GM12892 (cell line): ENCODE data around the gene OR2Y1. TPM values are rescaled to one million over a fixed set of nuclear protein-coding genes. Genes with fewer than 3 reads are reported as not detected.
"Not testable (repeated sequence)": the region's sequence is repeated elsewhere in the genome, so short reads cannot be mapped to it uniquely, and the experiment has no call there.

Experiments
- DNase-seq: peaks from one replicate; pipeline ENCODE4 v3.0.0; 2011; ENCODE audit not compliant: insufficient read length
- FAIRE-seq: peaks from 2 replicates; lab custom pipeline; 2011; peaks lifted over from hg19 to GRCh38; lab: Jason Lieb, UNC
- POLR2A ChIP-seq: IDR thresholded peaks from 2 replicates; pipeline ENCODE4 v1.6.1; 2011; ENCODE audit warnings: low read depth, low read length, control low read depth
- POLR2AphosphoS5 ChIP-seq: IDR thresholded peaks from 2 replicates; pipeline ENCODE4 v1.6.1; 2011; ENCODE audit warnings: low read depth, low read length, control low read depth
- TAF1 ChIP-seq: IDR thresholded peaks from 2 replicates; pipeline ENCODE4 v1.6.1; 2011; ENCODE audit warnings: low read depth, mild to moderate bottlenecking, control low read depth, low read length, borderline replicate concordance
- polyA plus RNA-seq: library from polyadenylated mRNA; unstranded; fragments of >200 nt; gene quantifications from one replicate; pipeline ENCODE4 v1.2.1, GENCODE V29; 2012; ENCODE audit warnings: missing spikeins, inconsistent platforms; ENCODE audit not compliant: missing spikeins

The OR2Y1 gene
- polyA plus RNA-seq = not detected

- DNase-seq = no peak
- FAIRE-seq = no peak
- no peak for TF ChIP-seq POLR2AphosphoS5
- no peak for TF ChIP-seq POLR2A
- no peak for TF ChIP-seq TAF1
Measured at GRCh38 chr5:180739958-180740357, at the start of gene OR2Y1. TSS of gene OR2Y1 (minus strand) at chr5:180740058. CDS start at chr5:180740058, 0 bp downstream.

- not testable (repeated sequence) for FAIRE-seq, DNase-seq
Measured at GRCh38 chr5:180788651-180789410, 49.0 kb upstream of the OR2Y1 start.

DNA sequence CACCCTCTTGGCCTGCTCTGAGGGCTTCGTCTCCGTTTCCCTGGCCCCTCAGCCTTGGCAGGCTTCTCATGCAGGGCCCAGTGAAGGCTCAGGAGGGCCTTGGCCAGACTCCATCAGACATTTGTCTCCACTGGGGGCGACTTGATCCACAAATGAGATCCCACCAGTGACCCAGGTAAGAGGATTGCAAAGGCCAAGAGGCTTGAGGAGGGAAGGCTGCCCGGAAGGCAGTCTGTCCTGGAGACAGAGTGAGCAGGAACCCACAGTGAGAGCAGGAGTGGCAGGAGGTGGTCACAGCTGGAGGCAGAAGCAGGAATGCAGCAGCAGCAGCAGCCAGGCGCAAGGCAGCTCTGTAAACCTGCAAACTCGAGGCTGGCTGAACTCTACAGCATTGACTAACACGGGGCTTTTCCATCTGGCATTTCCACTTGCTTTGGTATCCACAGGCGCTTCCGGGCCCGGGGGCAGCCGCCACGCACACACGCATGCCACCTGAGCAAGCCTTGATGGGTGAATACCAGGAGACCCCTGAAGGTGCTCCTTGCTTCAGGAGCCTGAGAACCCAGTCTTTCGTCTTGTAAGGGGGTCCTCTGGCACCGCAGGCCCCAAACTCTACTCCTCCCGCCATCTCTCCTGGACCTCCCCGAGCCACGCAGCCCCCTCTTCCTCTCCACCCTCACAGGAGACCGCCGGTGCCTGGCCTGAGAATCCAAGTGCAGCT is 48.0 kb upstream of the OR2Y1 start:
- no peak for DNase-seq
- no peak for FAIRE-seq

DNA sequence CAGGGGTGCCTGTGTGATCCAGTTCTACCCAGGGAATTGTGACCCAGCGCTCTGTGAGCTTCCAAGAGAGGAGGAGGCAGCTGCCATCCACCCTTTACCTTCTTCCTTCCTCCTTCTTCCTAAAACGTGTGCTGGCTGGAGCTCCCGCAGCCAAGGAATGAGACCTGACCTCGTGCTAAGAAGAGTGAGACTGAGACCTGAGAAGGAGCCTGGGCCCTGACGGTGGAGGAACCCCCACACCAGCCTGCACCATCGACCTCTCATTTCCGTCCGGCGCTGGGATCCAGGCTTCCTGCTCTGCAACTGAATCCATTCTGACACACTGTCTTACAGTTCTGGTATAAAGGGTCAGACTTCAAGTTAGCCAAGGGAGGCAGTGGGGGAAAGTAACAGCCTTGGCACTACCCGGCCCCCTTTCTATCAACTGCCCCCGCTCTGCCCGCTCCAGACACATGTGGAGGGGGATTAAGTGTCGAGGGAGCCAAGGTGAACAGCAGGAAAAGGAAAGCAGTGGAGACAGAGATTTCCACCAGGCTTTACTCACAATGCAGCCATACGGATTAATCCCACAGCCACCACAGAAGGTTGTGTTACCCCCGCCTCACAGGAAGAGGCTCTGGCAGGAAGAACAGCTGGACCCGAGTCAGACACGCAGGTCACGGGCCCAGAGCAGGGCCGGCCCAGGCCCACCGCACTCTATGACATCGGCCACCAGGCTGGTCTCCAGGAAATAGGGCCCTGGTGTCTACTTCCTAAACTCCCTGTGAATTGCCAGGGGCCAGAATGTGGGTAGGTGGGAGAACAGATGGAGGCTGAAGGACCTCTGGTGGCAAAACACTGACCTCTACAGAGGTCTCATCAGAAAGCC is 46.9 kb upstream of the OR2Y1 start:
- TF ChIP-seq POLR2AphosphoS5 (no peak), TAF1 (no peak), POLR2A (no peak)
- FAIRE-seq (no peak), DNase-seq (no peak)

More for the DNA sequence above, 48.0 kb upstream of the OR2Y1 start:
- no peak for TF ChIP-seq POLR2A
- TF ChIP-seq TAF1 = no peak
- no peak for TF ChIP-seq POLR2AphosphoS5

GRCh38 chr5:180785794-180786221 is 46.0 kb upstream of the OR2Y1 start:
- FAIRE-seq (no peak), DNase-seq (no peak)
- no peak for TF ChIP-seq POLR2AphosphoS5
- TF ChIP-seq TAF1 = no peak
- TF ChIP-seq POLR2A = no peak

DNA sequence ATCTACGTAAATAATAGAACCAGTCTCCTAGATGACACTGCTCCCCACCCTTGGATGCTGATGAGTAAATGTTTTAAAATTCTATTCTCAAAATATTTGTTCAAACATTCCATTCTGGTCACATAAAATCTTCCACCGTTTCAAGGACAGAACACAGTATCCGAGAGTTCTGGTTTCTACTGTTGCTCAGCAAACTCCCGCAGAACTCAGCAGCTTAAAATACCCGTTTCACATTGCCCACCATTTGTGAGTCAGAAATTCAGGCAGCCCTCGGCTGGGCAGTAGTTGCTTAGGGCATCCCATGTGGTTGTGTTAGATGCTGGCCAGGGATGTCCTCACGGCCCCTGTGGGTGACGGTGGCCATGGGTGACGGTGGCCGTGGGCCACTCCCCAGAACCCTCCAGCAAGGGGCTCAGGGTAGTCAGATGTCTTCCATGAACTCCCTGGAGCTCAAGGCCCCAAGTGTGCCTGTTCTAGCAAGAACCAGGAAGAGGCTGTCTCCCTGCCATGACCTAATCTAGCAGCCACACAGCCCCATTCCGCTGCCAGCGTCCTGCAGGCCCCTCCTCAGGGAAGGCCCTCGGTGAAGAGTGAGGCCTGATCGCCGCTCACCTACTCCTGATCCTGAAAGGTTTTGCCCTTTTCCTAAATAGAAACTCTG is 45.4 kb upstream of the OR2Y1 start:
- FAIRE-seq (no peak), DNase-seq (no peak)
- TF ChIP-seq TAF1 (no peak), POLR2AphosphoS5 (no peak), POLR2A (no peak)

DNA sequence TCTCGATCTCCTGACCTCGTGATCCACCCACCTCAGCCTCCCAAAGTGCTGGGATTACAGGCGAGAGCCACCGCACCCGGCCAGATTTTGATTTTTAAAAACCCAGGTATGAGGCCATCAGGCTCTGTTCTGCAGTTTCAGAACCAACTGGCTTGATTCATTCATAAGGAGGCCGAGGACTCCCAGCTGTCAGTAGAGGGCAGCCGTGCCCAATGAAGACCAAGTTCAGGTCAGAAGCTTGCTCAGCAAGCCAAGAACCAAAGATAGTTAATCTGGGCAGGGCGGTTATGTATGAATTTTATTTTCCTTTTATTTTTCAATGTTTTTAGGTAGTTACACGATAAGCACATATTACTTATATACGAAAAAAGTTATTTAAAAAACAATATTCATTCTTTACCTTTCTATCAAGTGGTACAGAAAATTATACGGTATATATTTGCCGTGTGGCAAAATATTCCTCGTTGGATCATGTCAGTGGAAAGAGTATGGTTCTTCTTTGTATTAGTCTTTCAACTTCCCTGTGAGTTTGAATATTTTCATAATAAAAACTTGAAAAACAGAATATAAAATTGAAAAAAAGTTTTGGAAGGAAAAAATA is 44.7 kb upstream of the OR2Y1 start:
- DNase-seq (peak; percentile 56), FAIRE-seq (peak; percentile 40)
- TF ChIP-seq TAF1 = no peak
- no peak for TF ChIP-seq POLR2A
- no peak for TF ChIP-seq POLR2AphosphoS5

GRCh38 chr5:180783340-180784052 is 43.6 kb upstream of the OR2Y1 start:
- TF ChIP-seq POLR2AphosphoS5 (no peak), POLR2A (no peak), TAF1 (no peak)
- FAIRE-seq (no peak), DNase-seq (no peak)

GRCh38 chr5:180782748-180783147 is 42.9 kb upstream of the OR2Y1 start:
- TF ChIP-seq POLR2A (no peak), TAF1 (no peak), POLR2AphosphoS5 (no peak)
- no peak for DNase-seq
- no peak for FAIRE-seq

DNA sequence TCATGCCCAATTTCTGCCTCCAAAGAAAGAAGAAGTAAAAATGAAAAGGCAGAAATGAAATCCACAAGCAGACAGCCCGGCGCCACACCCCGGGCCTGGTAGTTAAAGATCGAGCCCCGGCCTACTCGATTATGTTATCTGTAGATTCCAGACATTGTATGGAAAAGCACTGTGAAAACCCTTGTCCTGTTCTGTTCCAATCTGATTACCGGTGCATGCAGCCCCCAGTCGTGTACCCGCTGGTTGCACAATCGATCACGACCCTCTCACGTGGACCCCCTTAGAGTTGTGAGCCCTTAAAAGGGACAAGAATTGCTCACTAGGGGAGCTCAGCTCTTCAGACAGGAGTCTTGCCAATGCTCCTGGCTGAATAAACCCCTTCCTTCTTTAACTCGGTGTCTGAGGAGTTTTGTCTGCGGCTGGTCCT is 42.1 kb upstream of the OR2Y1 start:
- DNase-seq, FAIRE-seq: not testable (repeated sequence)
